Inflammatory macrophage treated with lipopolysaccharide for 1 hour (primary cell): ENCODE measurements around the gene HS3ST3B1.

Experiments
- DNase-seq, 2 donors: peaks; one replicate each; pipeline ENCODE4 v3.0.0-alpha.2; 2020 to 2022

HS3ST3B1 gene

GRCh38 chr17:14303343-14304221 is 2.7 kb downstream of the HS3ST3B1 start:
- DNase-seq: no peak

GRCh38 chr17:14304222-14304772 is 3.4 kb downstream of the HS3ST3B1 start:
- no peak for DNase-seq

- peak; percentile 43 to 46 for DNase-seq
Measured at GRCh38 chr17:14304773-14305517, 4.1 kb downstream of the HS3ST3B1 start.

- no peak for DNase-seq
Measured at GRCh38 chr17:14305785-14306496, 5.1 kb downstream of the HS3ST3B1 start.

- DNase-seq: no peak
Measured at GRCh38 chr17:14306596-14306995, 5.7 kb downstream of the HS3ST3B1 start.

- no peak for DNase-seq
Measured at GRCh38 chr17:14307560-14308024, 6.7 kb downstream of the HS3ST3B1 start.

- no peak for DNase-seq
Measured at GRCh38 chr17:14308636-14308964, 7.7 kb downstream of the HS3ST3B1 start.

- DNase-seq: peak; percentile 83 to 86
Measured at GRCh38 chr17:14308965-14309879, 8.3 kb downstream of the HS3ST3B1 start.

GRCh38 chr17:14310101-14310500 is 9.2 kb downstream of the HS3ST3B1 start:
- DNase-seq: no peak

- peak; percentile 18 to 81 for DNase-seq
Measured at GRCh38 chr17:14310605-14311004, 9.7 kb downstream of the HS3ST3B1 start.

- DNase-seq: peak in 1 of 2 donors; percentile 12
Measured at GRCh38 chr17:14311186-14311705, 10.4 kb downstream of the HS3ST3B1 start.

- DNase-seq: peak; percentile 91 to 95
Measured at GRCh38 chr17:14311981-14312380, 11.1 kb downstream of the HS3ST3B1 start.

GRCh38 chr17:14312522-14312921 is 11.6 kb downstream of the HS3ST3B1 start:
- DNase-seq: no peak

GRCh38 chr17:14316126-14316832 is 15.4 kb downstream of the HS3ST3B1 start:
- DNase-seq: no peak

GRCh38 chr17:14317383-14317782 is 16.5 kb downstream of the HS3ST3B1 start:
- no peak for DNase-seq

GRCh38 chr17:14318109-14318917 is 17.4 kb downstream of the HS3ST3B1 start:
- DNase-seq: no peak

- no peak for DNase-seq
Measured at GRCh38 chr17:14318918-14319205, 18.0 kb downstream of the HS3ST3B1 start.

GRCh38 chr17:14320098-14320497 is 19.2 kb downstream of the HS3ST3B1 start:
- no peak for DNase-seq

GRCh38 chr17:14320734-14321475 is 20.0 kb downstream of the HS3ST3B1 start:
- no peak for DNase-seq
